AG09319 (cell line): ENCODE results near the gene HIVEP1.

ENCODE experiments used
- DNase-seq: peaks from one replicate; pipeline ENCODE4 v3.0.0-alpha.2; 2010; ENCODE audit warnings: low read depth; ENCODE audit errors: extremely low read depth
- CTCF ChIP-seq: IDR thresholded peaks from 2 replicates; pipeline ENCODE4 v1.5.1; 2011; ENCODE audit warnings: low read depth, mild to moderate bottlenecking, inconsistent platforms, low read length, moderate library complexity

The HIVEP1 gene

GRCh38 chr6:12017876-12018401, 5.8 kb downstream of the HIVEP1 start:
- DNase-seq, result no peak
- no peak for TF ChIP-seq CTCF

GRCh38 chr6:12020187-12020791, 8.2 kb downstream of the HIVEP1 start:
- TF ChIP-seq CTCF, result no peak
- DNase-seq, result no peak

- DNase-seq, result no peak
- TF ChIP-seq CTCF, result no peak
These were observed 10.4 kb downstream of the HIVEP1 start for GRCh38 chr6:12022481-12022880.

- DNase-seq, result no peak
- no peak for TF ChIP-seq CTCF
These were observed 10.9 kb downstream of the HIVEP1 start for GRCh38 chr6:12022953-12023388.

- no peak for TF ChIP-seq CTCF
- DNase-seq, result no peak
These were observed 12.1 kb downstream of the HIVEP1 start for GRCh38 chr6:12024216-12024615.

- DNase-seq, result no peak
- no peak for TF ChIP-seq CTCF
These were observed 12.8 kb downstream of the HIVEP1 start for GRCh38 chr6:12024699-12025434.

GRCh38 chr6:12026120-12026519, 14.0 kb downstream of the HIVEP1 start:
- no peak for TF ChIP-seq CTCF
- no peak for DNase-seq
